Thyroid gland (tissue), 4 donors: Measurements from ENCODE around the gene LIN37.

Experiments
- POLR2A ChIP-seq, 2 donors: fragments of 450-650 bp; IDR thresholded peaks; one replicate each; pipeline ENCODE4 v1.6.1; 2017; ENCODE audit warnings: antibody characterized with exemption in 2 of 2, mild to moderate bottlenecking in 2 of 2, moderate library complexity in 1 of 2
- TF ChIP-seq, protein P1 (sequence below), 6 experiments: fragments of 200-600 bp in 3 of 6; fragments of 450-650 bp in 3 of 6; sonication (generic) in 3 of 6; IDR thresholded peaks; one replicate each; pipeline ENCODE4 v1.5.1; 2016 to 2019; ENCODE audit warnings: antibody characterized with exemption in 6 of 6, mild to moderate bottlenecking in 2 of 6, inconsistent platforms in 1 of 6, moderate library complexity in 1 of 6

DNA sequence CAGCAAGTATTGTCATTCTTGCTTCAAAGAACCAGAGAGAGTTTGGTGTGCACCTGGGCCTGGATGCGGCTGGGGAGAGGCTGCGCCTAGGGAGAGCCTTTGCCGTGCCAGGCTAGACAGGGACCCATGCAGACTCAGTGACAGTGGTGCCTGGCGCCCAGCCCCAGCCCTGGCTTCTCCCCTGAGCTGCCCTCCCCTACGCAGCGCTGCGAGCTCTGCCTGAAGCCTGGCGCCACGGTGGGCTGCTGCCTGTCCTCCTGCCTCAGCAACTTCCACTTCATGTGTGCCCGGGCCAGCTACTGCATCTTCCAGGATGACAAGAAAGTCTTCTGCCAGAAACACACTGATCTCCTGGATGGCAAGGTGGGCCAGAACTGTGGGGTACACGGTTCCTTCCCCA, 18.6 kb upstream of the LIN37 start:
- TF ChIP-seq, protein P1, sequence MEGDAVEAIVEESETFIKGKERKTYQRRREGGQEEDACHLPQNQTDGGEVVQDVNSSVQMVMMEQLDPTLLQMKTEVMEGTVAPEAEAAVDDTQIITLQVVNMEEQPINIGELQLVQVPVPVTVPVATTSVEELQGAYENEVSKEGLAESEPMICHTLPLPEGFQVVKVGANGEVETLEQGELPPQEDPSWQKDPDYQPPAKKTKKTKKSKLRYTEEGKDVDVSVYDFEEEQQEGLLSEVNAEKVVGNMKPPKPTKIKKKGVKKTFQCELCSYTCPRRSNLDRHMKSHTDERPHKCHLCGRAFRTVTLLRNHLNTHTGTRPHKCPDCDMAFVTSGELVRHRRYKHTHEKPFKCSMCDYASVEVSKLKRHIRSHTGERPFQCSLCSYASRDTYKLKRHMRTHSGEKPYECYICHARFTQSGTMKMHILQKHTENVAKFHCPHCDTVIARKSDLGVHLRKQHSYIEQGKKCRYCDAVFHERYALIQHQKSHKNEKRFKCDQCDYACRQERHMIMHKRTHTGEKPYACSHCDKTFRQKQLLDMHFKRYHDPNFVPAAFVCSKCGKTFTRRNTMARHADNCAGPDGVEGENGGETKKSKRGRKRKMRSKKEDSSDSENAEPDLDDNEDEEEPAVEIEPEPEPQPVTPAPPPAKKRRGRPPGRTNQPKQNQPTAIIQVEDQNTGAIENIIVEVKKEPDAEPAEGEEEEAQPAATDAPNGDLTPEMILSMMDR (IDR thresholded peaks at IDR 0.05) = no peak
- TF ChIP-seq POLR2A (IDR thresholded peaks at IDR 0.05) = no peak
